HG02852 (cell line): ENCODE data around the gene PRELP.
"Not testable (repeated sequence)": the region's sequence is repeated elsewhere in the genome, so short reads cannot be mapped to it uniquely, and the experiment has no call there.

ENCODE experiments used
- ATAC-seq: cut with Tn5 transposase; IDR thresholded peaks from one replicate; pipeline ENCODE4 v1.9.1; 2021; ENCODE audit warnings: mild to moderate bottlenecking, moderate library complexity; ENCODE audit not compliant: unreplicated experiment

Gene PRELP

GRCh38 chr1:203475012-203475981, at the start of gene PRELP:
Gene PRELP (plus strand): TSS chr1:203475806. CDS start chr1:203483185, 7,379 bp downstream.
- no peak for ATAC-seq

DNA sequence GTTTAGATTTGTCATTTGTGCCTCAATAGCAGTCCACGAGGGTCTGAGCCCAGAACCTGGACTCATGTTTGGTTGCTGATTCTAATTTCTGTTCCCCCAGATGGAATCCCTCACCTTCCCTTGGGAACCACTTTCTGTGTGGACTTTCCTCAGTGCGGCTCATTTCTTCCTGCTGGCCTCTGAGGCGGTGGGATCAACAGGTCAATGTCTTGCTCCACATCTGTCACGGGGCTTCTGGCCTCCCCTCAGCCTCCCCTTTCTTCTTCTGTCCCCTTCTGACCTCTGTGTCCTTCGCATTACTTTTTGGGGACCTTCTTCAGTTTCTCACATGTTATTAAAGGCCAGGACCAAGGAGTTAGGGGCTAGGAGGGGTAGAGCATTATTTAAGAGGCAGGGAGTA, 49.2 kb upstream of the PRELP start:
- no peak for ATAC-seq

- ATAC-seq: no peak
Observed at GRCh38 chr1:203426870-203427269, 48.7 kb upstream of the PRELP start.

DNA sequence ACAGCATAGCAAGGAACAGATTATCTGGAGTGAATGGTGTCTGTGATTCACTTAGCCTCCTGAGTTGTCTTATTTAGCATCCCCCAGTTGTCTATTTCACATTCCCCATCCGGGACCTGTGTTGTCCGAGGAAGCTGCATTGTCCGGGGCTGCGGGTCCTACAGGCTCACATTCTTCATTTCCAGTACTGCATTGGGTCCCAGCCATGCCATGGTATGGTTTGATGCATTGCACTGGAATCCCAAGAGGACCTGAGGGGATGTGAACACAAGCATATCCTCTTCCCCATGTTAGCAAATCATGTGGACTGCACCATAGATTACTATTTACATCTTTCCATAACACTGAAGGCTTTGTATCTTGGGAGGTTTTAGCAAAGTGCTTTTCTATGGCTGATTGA, 48.2 kb upstream of the PRELP start:
- no peak for ATAC-seq

DNA sequence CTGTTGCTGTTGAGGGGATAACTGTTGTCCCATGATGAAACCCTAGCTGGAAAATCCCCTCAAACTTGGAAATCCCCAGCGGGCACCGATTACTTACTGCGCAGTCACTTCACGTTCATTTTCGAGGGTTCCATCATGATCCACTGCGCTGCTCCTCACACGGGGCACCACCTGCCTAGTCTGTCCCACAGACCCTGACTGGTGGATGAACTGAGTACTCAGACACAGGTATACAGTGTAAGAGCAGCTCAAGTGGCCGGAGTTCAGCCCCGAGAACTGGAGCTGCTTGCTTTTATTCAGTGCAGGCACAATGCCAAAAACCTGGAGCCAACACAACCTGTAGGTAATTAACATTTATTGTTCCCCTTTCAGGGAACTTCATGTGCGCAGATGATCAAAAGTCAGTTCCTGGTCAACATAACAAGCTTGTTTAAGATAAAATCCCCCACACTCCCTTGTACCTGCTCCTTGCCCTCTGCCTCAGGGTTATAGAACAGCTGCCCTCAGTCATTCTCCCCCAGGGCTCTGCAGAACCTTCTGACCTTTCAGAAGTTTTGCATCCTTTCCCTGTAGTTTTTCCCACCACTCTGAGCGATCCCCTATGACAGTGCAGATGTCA, 46.5 kb upstream of the PRELP start:
- ATAC-seq: no peak

DNA sequence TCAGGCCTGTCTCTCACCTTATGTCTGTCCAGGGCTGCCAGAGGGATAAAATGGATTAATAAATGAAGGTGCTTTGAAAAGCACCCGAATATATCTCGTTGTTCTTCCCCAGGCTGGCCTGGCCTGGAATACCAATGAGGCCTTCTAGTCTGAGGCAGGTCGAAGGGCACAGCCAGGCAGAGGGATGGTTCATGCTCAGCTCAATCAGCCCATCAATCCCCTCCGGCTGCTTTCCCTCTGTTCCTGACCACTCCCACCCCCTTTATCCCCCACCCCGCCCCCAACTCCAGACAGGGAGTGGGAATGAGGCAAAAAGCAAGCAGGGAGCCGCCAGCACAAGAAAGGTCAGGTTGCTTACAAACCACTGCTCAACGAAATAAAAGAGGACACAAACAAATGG, 40.0 kb upstream of the PRELP start:
- ATAC-seq: no peak

DNA sequence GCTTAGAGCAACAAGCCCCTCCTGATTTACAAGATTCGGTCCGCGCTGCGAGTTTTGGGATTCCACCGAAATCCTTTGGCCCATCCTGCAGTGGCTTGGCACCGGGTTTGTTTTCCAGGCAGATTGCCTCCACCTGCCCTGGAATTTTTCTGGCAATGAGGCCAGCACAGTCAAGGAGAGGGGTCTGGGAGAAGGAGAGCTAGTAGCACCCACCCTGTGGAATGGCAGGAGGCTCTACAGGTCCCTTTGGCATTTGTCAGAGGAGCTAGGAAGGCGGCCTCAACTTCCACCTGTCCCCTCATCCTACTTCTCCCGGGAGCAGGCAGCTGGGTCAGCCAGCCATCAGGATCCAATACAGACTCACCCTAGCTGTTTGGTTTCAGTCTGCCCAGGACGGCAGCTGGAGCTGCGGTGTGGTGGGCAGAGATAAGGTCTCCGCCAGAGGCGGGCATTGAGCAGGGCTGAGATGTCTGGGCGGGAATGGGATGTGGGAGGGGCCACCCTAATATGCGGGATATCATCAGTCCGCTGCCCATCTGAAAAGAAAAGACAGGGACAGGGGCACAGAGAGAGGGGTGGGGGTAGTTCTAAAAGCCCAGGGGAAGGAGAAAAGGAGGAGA, 37.8 kb upstream of the PRELP start:
- ATAC-seq: no peak

- ATAC-seq: no peak
Observed at GRCh38 chr1:203439131-203439730, 36.4 kb upstream of the PRELP start.

- ATAC-seq: no peak
Observed at GRCh38 chr1:203440771-203441170, 34.8 kb upstream of the PRELP start.

- no peak for ATAC-seq
Observed at GRCh38 chr1:203441766-203442165, 33.8 kb upstream of the PRELP start.

DNA sequence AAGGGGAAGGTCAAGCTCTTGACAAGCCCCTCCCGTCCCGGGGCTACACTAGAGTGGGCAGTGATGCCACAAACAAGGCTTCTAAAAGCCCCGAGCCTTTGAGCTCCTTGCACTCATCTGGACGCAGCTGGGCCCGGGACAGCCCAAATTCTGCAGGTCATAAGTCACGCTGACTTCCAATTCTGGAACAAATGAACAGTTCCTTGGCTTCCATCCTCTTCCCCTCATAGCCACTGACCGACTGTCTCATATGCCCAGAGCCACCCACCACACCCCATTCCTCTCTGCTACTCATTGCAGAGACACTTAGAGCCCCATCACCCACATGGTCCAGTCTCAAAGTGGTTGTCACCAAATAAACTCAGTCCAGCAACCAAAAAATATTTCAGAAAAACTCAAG, 32.8 kb upstream of the PRELP start:
- no peak for ATAC-seq

DNA sequence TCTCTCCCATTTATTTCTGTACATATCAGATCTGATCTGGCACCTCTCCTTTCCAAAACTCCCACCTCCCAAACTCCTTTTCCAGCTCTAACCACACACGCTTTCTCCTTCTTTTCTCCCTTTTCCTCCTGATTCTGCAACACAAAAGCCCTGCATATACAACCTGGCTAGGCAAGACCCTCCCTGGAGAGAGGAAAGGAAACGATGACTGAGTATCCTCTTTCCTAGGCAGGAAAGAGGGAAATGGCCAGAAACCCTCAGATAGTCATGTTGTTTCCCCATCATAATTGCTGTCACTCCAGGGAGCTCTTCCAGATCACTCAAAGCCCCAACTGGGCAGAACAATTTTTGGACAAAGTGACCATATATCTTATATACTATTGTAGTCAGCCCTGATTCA, 32.3 kb upstream of the PRELP start:
- no peak for ATAC-seq

- no peak for ATAC-seq
Observed at GRCh38 chr1:203444171-203444576, 31.4 kb upstream of the PRELP start.

GRCh38 chr1:203447151-203447550, 28.5 kb upstream of the PRELP start:
- no peak for ATAC-seq

DNA sequence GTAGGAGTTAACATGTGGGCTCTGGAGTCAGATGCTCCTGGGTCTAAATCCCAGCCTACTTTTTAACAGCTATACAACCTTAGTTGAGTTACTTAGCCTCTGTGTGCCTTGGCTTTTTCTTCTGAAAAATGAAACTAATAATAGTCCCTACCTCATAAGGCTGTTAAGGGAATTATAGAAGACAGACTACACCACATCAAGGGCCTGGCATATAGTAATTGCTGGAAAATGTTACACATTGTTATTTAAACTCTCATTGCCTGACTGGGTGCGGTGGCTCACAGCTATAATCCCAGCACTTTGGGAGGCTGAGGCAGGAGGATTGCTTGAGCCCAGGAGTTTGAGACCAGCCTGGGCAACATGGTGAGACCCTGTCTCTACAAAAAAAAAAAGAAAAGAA, 28.0 kb upstream of the PRELP start:
- not testable (repeated sequence) for ATAC-seq

DNA sequence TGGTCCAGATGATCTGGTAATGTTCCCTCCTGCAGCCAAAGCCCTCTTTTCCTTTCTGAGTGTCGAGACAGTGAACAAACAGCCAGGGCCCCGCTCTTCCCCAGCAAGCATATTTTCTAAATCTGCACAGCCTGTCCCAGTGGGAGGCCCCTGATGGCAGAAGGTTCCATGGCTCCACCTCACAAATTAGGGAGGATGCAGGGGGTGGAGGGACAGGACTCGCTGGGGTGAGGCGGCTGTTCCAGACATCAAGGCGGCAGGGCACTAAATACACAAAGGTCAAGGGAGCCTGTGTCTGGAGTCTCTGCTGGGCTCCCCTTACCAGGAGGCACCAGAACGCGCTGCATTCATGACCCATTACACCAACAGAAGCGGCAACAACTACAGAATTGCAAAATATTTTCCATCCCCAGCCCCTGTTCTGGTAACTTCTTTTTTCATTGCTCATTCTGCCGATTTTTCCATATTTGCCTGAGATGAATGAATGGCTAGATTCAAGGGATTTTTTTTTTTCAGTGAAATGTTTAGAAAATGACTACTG, 27.0 kb upstream of the PRELP start:
- no peak for ATAC-seq

DNA sequence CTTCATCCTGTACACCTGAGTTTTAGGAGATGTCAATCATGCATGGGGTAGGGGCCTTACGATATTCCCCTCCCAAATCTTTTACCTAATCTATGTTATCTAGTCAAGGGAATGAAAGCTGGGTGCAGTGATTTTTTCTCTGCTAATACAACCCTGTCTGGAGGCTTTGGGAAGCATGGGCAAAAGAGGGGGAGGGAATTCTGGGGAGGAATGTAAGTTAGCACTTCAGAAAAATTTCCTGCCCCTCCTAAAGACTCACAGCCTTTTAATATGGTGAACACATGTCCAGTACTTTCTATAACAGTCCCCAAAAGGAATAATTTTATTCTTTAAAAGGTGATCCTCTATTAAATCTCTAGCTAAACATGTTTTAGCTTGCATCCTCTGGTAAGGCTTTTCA, 25.6 kb upstream of the PRELP start:
- no peak for ATAC-seq

GRCh38 chr1:203450479-203451149, 25.0 kb upstream of the PRELP start:
- no peak for ATAC-seq

DNA sequence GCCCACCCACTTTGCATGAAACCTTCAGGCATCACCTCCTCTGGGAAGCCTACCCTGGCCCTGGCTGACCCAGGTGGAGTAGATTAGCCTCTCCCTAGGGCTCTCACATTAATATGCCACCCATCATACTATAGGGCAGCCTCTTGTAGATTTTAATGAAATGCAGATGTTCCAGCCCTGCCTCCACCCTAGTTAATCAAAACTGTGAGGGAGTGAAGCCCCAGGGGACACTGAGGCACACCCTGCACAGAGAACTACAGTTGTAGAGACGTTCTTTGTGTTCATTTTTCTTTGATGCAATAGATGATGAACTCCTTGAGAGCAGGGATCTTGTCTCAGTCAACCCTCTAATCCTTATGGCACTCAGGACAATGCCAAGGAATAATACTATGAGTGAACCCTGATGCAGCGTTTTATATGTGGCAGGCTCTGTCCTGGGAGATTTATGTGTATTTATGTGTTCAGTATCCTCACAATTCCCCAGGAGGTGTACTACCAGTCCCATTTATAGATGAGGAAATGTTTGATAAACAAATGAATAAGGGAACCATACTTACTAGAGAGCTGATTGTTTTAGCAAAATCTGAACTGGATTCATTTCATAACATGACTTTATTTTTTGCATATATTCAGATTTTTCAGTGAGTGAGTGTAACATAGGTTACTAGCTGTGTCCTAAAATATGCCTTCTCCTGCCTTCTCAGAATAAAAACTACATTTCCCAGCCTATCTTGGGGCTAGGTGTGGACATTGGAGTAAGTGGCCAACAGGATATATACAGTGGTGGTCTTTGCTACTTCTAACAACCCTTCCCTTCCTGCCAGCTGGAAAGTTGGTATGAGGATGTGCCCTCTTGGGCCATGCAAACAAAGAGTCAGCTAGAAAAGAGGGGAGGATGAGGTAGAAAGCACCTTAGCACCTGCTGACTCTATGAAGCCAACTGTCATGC, 23.5 kb upstream of the PRELP start:
- ATAC-seq: no peak
